Neuronal stem cell (in vitro differentiated cells): ENCODE results near the gene MIOS.

Source experiments
- DNase-seq: peaks from one replicate; pipeline ENCODE4 v3.0.0-alpha.2; 2013; ENCODE audit warnings: low spot score
- H2AFZ ChIP-seq: one replicate; pipeline ENCODE4 v1.6.1; 2013; ENCODE audit warnings: mild to moderate bottlenecking, low read length, inconsistent platforms
- H2AK5ac ChIP-seq: 2 replicates; pipeline ENCODE4 v1.6.1; 2013; ENCODE audit warnings: low read depth, mild to moderate bottlenecking, inconsistent platforms, low read length, moderate library complexity, mixed read lengths
- H2BK120ac ChIP-seq: 2 replicates; pipeline ENCODE4 v1.6.1; 2013; ENCODE audit warnings: low read depth, mild to moderate bottlenecking, inconsistent platforms, low read length, moderate library complexity, mixed read lengths
- H2BK12ac ChIP-seq: one replicate; pipeline ENCODE4 v1.6.1; 2013; ENCODE audit warnings: low read length, inconsistent platforms
- H2BK15ac ChIP-seq: 2 replicates; pipeline ENCODE4 v1.6.1; 2013; ENCODE audit warnings: mild to moderate bottlenecking, low read length, inconsistent platforms, mixed read lengths
- H2BK5ac ChIP-seq: one replicate; pipeline ENCODE4 v1.6.1; 2013; ENCODE audit warnings: inconsistent platforms, mild to moderate bottlenecking, low read length, moderate library complexity
- H3K14ac ChIP-seq: one replicate; pipeline ENCODE4 v1.6.1; 2013; ENCODE audit warnings: low read length, inconsistent platforms
- H3K18ac ChIP-seq: 2 replicates; pipeline ENCODE4 v1.6.1; 2013; ENCODE audit warnings: low read length, inconsistent platforms
- H3K23ac ChIP-seq: 2 replicates; pipeline ENCODE4 v1.6.1; 2013; ENCODE audit warnings: low read depth, mild to moderate bottlenecking, mixed read lengths, low read length, inconsistent platforms; ENCODE audit not compliant: poor library complexity
- H3K27ac ChIP-seq: replicated peaks from 3 replicates; pipeline ENCODE4 v1.5.1; 2013; ENCODE audit warnings: low read length, inconsistent platforms
- H3K27me3 ChIP-seq, 3 experiments: 2 replicates each; pipeline ENCODE4 v1.6.1; 2013; ENCODE audit warnings: low read length in 3 of 3, mild to moderate bottlenecking in 2 of 3, inconsistent platforms in 1 of 3, low read depth in 1 of 3, mixed read lengths in 1 of 3, moderate library complexity in 1 of 3; ENCODE audit not compliant: control insufficient read depth in 3 of 3, insufficient read depth in 3 of 3
- H3K36me3 ChIP-seq, 2 donors: replicated peaks in 1 of 2; 2 replicates each; pipeline ENCODE4 v1.6.1; 2013; ENCODE audit warnings: low read length in 2 of 2; ENCODE audit not compliant: control insufficient read depth in 2 of 2, insufficient read depth in 2 of 2
- H3K4ac ChIP-seq: 2 replicates; pipeline ENCODE4 v1.6.1; 2013; ENCODE audit warnings: inconsistent platforms, mild to moderate bottlenecking, low read length, moderate library complexity
- H3K4me1 ChIP-seq, 2 donors: 1 replicate in 1 of 2; 2 replicates in 1 of 2; pipeline ENCODE4 v1.6.1; 2013; ENCODE audit warnings: low read length in 2 of 2, low read depth in 1 of 2; ENCODE audit not compliant: control insufficient read depth in 2 of 2, insufficient read depth in 1 of 2
- H3K4me2 ChIP-seq: one replicate; pipeline ENCODE4 v1.6.1; 2013; ENCODE audit warnings: mild to moderate bottlenecking, low read length, inconsistent platforms; ENCODE audit not compliant: insufficient read depth, poor library complexity, severe bottlenecking
- H3K4me3 ChIP-seq, 2 donors: 2 replicates each; pipeline ENCODE4 v1.5.1; 2013; ENCODE audit warnings: low read length in 2 of 2, mild to moderate bottlenecking in 2 of 2, inconsistent platforms in 1 of 2, moderate library complexity in 1 of 2
- H3K79me1 ChIP-seq: one replicate; pipeline ENCODE4 v1.6.1; 2013; ENCODE audit warnings: low read depth, mild to moderate bottlenecking, inconsistent platforms, low read length, moderate library complexity
- H3K9ac ChIP-seq: one replicate; pipeline ENCODE4 v1.6.1; 2013; ENCODE audit warnings: mild to moderate bottlenecking, low read depth, low read length, inconsistent platforms; ENCODE audit not compliant: poor library complexity
- H3K9me3 ChIP-seq, 2 donors: replicated peaks in 1 of 2; 2 replicates each; pipeline versions ENCODE3 to v1.6.1; 2013; ENCODE audit warnings: low read length in 2 of 2, mild to moderate bottlenecking in 2 of 2, inconsistent platforms in 1 of 2, low read depth in 1 of 2, mixed read lengths in 1 of 2, moderate library complexity in 1 of 2; ENCODE audit not compliant: control insufficient read depth in 2 of 2, insufficient read depth in 1 of 2
- H4K8ac ChIP-seq: one replicate; pipeline ENCODE4 v1.6.1; 2013; ENCODE audit warnings: low read depth, mild to moderate bottlenecking, inconsistent platforms, low read length, moderate library complexity
- H4K91ac ChIP-seq: one replicate; pipeline ENCODE4 v1.6.1; 2013; ENCODE audit warnings: low read length, low read depth, mild to moderate bottlenecking, inconsistent platforms; ENCODE audit not compliant: poor library complexity
- WGBS, 2 donors: extraction: QIAGEN DNeasy Blood & Tissue Kit; methylation state at CpG; one replicate each; pipeline ENCODE4 v1.1.7; 2013; ENCODE audit warnings: missing lambda C conversion rate in 2 of 2, mixed read lengths in 1 of 2; ENCODE audit not compliant: insufficient read length in 2 of 2, insufficient replicate concordance in 1 of 2; ENCODE audit errors: extremely low coverage in 2 of 2; 5-methylcytosine and 5-hydroxymethylcytosine counted together

MIOS gene

DNA sequence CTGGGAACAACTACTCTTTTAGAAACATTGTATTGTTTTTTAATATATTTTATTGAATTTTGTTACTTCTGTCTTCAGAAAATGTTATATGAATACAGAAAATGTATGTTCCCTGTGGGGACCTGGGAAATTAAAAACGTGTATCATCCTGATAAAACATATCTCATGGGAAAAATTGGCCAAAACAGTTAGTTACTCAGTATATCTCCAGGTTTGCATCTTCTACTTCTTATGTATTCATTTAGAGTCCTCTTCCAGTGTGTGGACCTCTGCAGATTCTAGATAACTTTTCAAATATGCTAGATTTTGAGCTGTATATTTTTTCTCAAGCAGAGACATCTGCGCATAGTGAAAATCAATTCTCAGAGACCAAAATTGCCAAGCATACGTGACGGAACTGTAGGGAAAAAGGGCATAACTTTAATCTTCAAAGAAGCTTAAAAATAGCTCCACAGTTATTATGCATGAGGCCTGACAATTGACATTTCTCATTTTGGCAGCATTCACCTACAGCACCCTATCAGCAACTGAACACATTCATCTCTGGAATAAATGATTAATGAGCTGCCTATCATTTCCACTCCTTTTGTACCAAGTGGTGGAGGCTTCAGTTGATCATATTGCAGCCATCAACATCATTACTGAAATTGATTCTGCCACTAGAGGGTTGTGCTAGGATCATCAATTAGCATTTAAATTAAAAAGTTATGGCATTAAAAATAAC, 47.5 kb downstream of the MIOS start:
- Histone ChIP-seq H3K9me3 (no peaks in the 10 kb centered on the region), H3K14ac (no peak overlapping the region), H3K18ac (no peak overlapping the region), H3K23ac (no peak overlapping the region), H2AFZ (no peak overlapping the region), H2BK5ac (no peak overlapping the region), H3K27me3 (no peaks in the 10 kb centered on the region), H3K4me1 (no peaks in the 10 kb centered on the region), H3K4me3 (no peak overlapping the region), H2BK12ac (no peak overlapping the region), H3K4me2 (no peak overlapping the region), H3K4ac (no peak overlapping the region), H3K9ac (no peak overlapping the region), H2AK5ac (no peak overlapping the region), H3K27ac (no peak overlapping the region), H3K79me1 (no peaks in the 10 kb centered on the region), H4K91ac (no peak overlapping the region), H2BK120ac (no peak overlapping the region), H2BK15ac (no peak overlapping the region), H3K36me3 (peaks cover 0 to 4% of the 10 kb centered on the region in 2 donors), H4K8ac (no peak overlapping the region)
- no peak for DNase-seq
- no CpG with 5 or more reads among the region's 4 CpGs for WGBS, 2 donors

DNA sequence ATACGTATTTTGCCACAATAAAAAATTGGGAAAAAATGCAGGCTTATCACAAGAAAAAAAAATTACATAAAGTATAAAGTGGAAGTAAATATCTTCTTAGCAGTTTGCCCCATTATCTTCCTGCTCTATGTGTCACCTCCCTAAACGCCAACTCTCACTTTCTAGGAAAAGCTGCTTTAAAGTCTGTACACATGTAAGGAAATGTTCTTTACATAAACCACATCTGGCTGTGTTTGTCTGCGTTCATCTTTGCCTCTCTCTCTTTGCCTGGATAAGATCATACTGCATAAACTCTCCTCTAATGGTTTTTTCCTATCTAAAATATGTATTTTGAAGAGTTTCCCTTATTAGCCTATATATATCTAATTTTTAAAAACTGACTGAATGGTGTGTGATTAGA, 50.9 kb downstream of the MIOS start:
- Histone ChIP-seq H3K14ac (no peak overlapping the region), H3K9ac (no peak overlapping the region), H2AFZ (no peak overlapping the region), H2BK12ac (no peak overlapping the region), H3K9me3 (no peaks in the 10 kb centered on the region), H3K79me1 (no peaks in the 10 kb centered on the region), H3K27ac (no peak overlapping the region), H4K91ac (no peak overlapping the region), H3K18ac (no peak overlapping the region), H2BK15ac (no peak overlapping the region), H2BK5ac (no peak overlapping the region), H3K23ac (no peak overlapping the region), H2BK120ac (no peak overlapping the region), H3K27me3 (no peaks in the 10 kb centered on the region), H2AK5ac (no peak overlapping the region), H3K4ac (no peak overlapping the region), H4K8ac (no peak overlapping the region), H3K4me3 (no peak overlapping the region), H3K4me1 (no peaks in the 10 kb centered on the region), H3K36me3 (no peaks in the 10 kb centered on the region), H3K4me2 (no peak overlapping the region)
- no peak for DNase-seq
- 100% methylated on average over 1 of the region's 3 CpGs; no CpG with 5 or more reads in 1 of the 2 donors for WGBS, 2 donors

DNA sequence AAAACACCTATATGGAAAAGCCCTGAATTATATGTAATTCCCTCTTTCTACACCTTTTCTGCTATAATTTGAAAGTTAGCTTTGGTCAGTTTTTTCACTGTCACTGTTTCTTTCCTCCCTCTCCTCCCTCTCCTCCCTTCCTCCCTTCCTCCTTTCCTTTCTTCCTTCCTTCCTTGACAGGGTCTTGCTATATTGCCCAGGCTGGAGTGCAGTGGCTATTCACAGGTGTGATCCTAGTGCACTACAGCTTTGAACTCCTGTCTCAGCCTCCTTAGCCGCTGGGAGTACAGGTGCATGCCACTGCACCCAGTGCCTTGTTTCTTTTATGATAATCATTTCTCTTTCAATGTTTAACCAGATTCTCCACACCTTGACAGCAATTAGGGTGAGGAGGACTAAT, 51.7 kb downstream of the MIOS start:
- Histone ChIP-seq H2BK15ac (no peak overlapping the region), H3K23ac (no peak overlapping the region), H2BK12ac (no peak overlapping the region), H3K18ac (no peak overlapping the region), H3K4me2 (no peak overlapping the region), H3K27me3 (no peaks in the 10 kb centered on the region), H3K79me1 (no peaks in the 10 kb centered on the region), H3K4me3 (no peak overlapping the region), H3K4ac (no peak overlapping the region), H3K36me3 (no peaks in the 10 kb centered on the region), H2AFZ (no peak overlapping the region), H3K14ac (no peak overlapping the region), H2AK5ac (no peak overlapping the region), H3K4me1 (no peaks in the 10 kb centered on the region), H3K9me3 (no peaks in the 10 kb centered on the region), H3K9ac (no peak overlapping the region), H3K27ac (no peak overlapping the region), H2BK5ac (no peak overlapping the region), H4K91ac (no peak overlapping the region), H4K8ac (no peak overlapping the region), H2BK120ac (no peak overlapping the region)
- no peak for DNase-seq
- WGBS, 2 donors: no CpG with 5 or more reads among the region's 1 CpG

DNA sequence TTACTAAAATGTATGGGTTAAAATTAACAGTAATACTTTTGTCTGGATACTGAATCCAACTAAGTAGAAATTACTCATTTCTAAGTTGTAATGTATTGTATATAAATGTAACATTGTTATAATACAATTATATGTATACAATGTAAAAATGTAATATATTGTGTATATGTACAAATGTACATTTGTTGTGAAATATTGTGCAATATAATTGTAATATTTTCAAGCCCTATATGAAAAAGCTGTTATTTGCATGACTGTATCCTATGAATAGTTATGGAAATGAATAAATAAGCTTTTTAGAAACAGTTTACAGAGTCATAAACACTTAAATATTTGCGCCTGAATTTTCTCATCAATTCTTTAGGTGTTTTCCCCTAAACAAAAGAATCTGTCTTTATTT, 53.6 kb downstream of the MIOS start:
- no peak overlapping the region for H2BK5ac ChIP-seq
- no peak overlapping the region for H4K8ac ChIP-seq
- H3K14ac ChIP-seq: no peak overlapping the region
- H3K4me3 ChIP-seq: no peak overlapping the region
- no peaks in the 10 kb centered on the region for H3K36me3 ChIP-seq
- no peaks in the 10 kb centered on the region for H3K4me1 ChIP-seq
- no peak overlapping the region for H2AFZ ChIP-seq
- H3K27ac ChIP-seq: no peak overlapping the region
- no peaks in the 10 kb centered on the region for H3K9me3 ChIP-seq
- DNase-seq: no peak
- H3K4me2 ChIP-seq: no peak overlapping the region
- WGBS, 2 donors: no CpG with 5 or more reads among the region's 1 CpG
- H3K79me1 ChIP-seq: no peaks in the 10 kb centered on the region
- no peak overlapping the region for H2BK15ac ChIP-seq
- H3K23ac ChIP-seq: no peak overlapping the region
- H3K27me3 ChIP-seq: no peaks in the 10 kb centered on the region
- no peak overlapping the region for H3K18ac ChIP-seq
- H3K9ac ChIP-seq: no peak overlapping the region
- no peak overlapping the region for H4K91ac ChIP-seq
- H2BK12ac ChIP-seq: no peak overlapping the region
- H3K4ac ChIP-seq: no peak overlapping the region
- H2BK120ac ChIP-seq: no peak overlapping the region
- no peak overlapping the region for H2AK5ac ChIP-seq
